Activated CD8-positive, alpha-beta memory T cell treated with anti-CD3 and anti-CD28 coated beads, Interleukin-2, amount 50 U/mL, for 48 hours (primary cell): ENCODE measurements around the gene CDKN1B.

Experiments
- DNase-seq: peaks from one replicate; pipeline ENCODE4 v3.0.0-alpha.2; 2020

The CDKN1B gene

GRCh38 chr12:12704593-12705230 is 12.5 kb upstream of the CDKN1B start:
- no peak for DNase-seq

GRCh38 chr12:12705838-12706520 is 11.2 kb upstream of the CDKN1B start:
- DNase-seq = peak; percentile 76

GRCh38 chr12:12713932-12714275 is 3.3 kb upstream of the CDKN1B start:
- DNase-seq = no peak

GRCh38 chr12:12714276-12715021 is 2.7 kb upstream of the CDKN1B start:
- DNase-seq = no peak

GRCh38 chr12:12715128-12715458 is 2.1 kb upstream of the CDKN1B start:
- no peak for DNase-seq

GRCh38 chr12:12715459-12716150 is 1.6 kb upstream of the CDKN1B start:
- DNase-seq = peak; percentile 71

GRCh38 chr12:12716151-12716792 is 896 bp upstream of the CDKN1B start:
- DNase-seq = no peak

- peak; percentile 71 for DNase-seq
These were observed 615 bp downstream of the CDKN1B start for GRCh38 chr12:12717586-12718380.

GRCh38 chr12:12718381-12718759 is 1.2 kb downstream of the CDKN1B start:
- DNase-seq = no peak

GRCh38 chr12:12718853-12719252 is 1.7 kb downstream of the CDKN1B start:
- DNase-seq = no peak

GRCh38 chr12:12719496-12719895 is 2.3 kb downstream of the CDKN1B start:
- DNase-seq = no peak

GRCh38 chr12:12720052-12720451 is 2.9 kb downstream of the CDKN1B start:
- DNase-seq = no peak

- no peak for DNase-seq
These were observed 3.5 kb downstream of the CDKN1B start for GRCh38 chr12:12720672-12721161.

- DNase-seq = no peak
These were observed 4.1 kb downstream of the CDKN1B start for GRCh38 chr12:12721176-12721751.

GRCh38 chr12:12721814-12722434 is 4.8 kb downstream of the CDKN1B start:
- DNase-seq = no peak

GRCh38 chr12:12722435-12723148 is 5.4 kb downstream of the CDKN1B start:
- DNase-seq = no peak

- no peak for DNase-seq
These were observed 6.0 kb downstream of the CDKN1B start for GRCh38 chr12:12723149-12723680.

GRCh38 chr12:12723681-12724420 is 6.7 kb downstream of the CDKN1B start:
- DNase-seq = peak; percentile 82

GRCh38 chr12:12724421-12725085 is 7.4 kb downstream of the CDKN1B start:
- peak; percentile 73 for DNase-seq
